ENCODE measurements around the gene DLL1.

The DLL1 gene

GRCh38 chr6:170255426-170256125 is 35.3 kb downstream of the DLL1 start:
- no peak overlapping the region for H3K4me3 ChIP-seq (ENCODE audit: extremely low read depth, insufficient read depth, low read length, poor library complexity, severe bottlenecking)
- H3K27ac ChIP-seq (ENCODE audit: low read depth, low read length, severe bottlenecking), result no peak overlapping the region
- no peaks in the 10 kb centered on the region for H3K9me3 ChIP-seq (ENCODE audit: control insufficient read depth, low read length)
- H3K4me1 ChIP-seq (ENCODE audit: control insufficient read depth, insufficient read depth, low read length, poor library complexity, severe bottlenecking), result no peaks in the 10 kb centered on the region
- H3K36me3 ChIP-seq (ENCODE audit: control insufficient read depth, insufficient read depth, low read length), result no peaks in the 10 kb centered on the region
- 89 to 93% methylated on average over 17 to 23 of the region's 32 CpGs for WGBS, 2 experiments (ENCODE audit: insufficient coverage in 2 of 2)

- WGBS, 2 experiments (ENCODE audit: insufficient coverage in 2 of 2), result 90 to 93% methylated on average over 11 to 13 of the region's 14 CpGs
- Histone ChIP-seq H3K9me3 (ENCODE audit: control insufficient read depth, low read length) (no peaks in the 10 kb centered on the region), H3K4me3 (ENCODE audit: extremely low read depth, insufficient read depth, low read length, poor library complexity, severe bottlenecking) (no peak overlapping the region), H3K4me1 (ENCODE audit: control insufficient read depth, insufficient read depth, low read length, poor library complexity, severe bottlenecking) (no peaks in the 10 kb centered on the region), H3K36me3 (ENCODE audit: control insufficient read depth, insufficient read depth, low read length) (no peaks in the 10 kb centered on the region), H3K27ac (ENCODE audit: low read depth, low read length, severe bottlenecking) (no peak overlapping the region)
Observed at GRCh38 chr6:170254315-170255213, 36.3 kb downstream of the DLL1 start.

GRCh38 chr6:170253910-170254269 is 37.0 kb downstream of the DLL1 start:
- 94 to 96% methylated on average over 7 to 8 of the region's 9 CpGs for WGBS, 2 experiments (ENCODE audit: insufficient coverage in 2 of 2)
- no peaks in the 10 kb centered on the region for H3K36me3 ChIP-seq (ENCODE audit: control insufficient read depth, insufficient read depth, low read length)
- no peaks in the 10 kb centered on the region for H3K9me3 ChIP-seq (ENCODE audit: control insufficient read depth, low read length)
- H3K4me3 ChIP-seq (ENCODE audit: extremely low read depth, insufficient read depth, low read length, poor library complexity, severe bottlenecking), result no peak overlapping the region
- H3K27ac ChIP-seq (ENCODE audit: low read depth, low read length, severe bottlenecking), result no peak overlapping the region
- H3K4me1 ChIP-seq (ENCODE audit: control insufficient read depth, insufficient read depth, low read length, poor library complexity, severe bottlenecking), result no peaks in the 10 kb centered on the region

- no peaks in the 10 kb centered on the region for H3K36me3 ChIP-seq (ENCODE audit: control insufficient read depth, insufficient read depth, low read length)
- WGBS, 2 experiments (ENCODE audit: insufficient coverage in 2 of 2), result 86 to 93% methylated on average over 28 of the region's 30 CpGs
- no peaks in the 10 kb centered on the region for H3K9me3 ChIP-seq (ENCODE audit: control insufficient read depth, low read length)
- no peak overlapping the region for H3K27ac ChIP-seq (ENCODE audit: low read depth, low read length, severe bottlenecking)
- H3K4me3 ChIP-seq (ENCODE audit: extremely low read depth, insufficient read depth, low read length, poor library complexity, severe bottlenecking), result no peak overlapping the region
- H3K4me1 ChIP-seq (ENCODE audit: control insufficient read depth, insufficient read depth, low read length, poor library complexity, severe bottlenecking), result no peaks in the 10 kb centered on the region
Observed at GRCh38 chr6:170253226-170253909, 37.5 kb downstream of the DLL1 start.

- Histone ChIP-seq H3K4me1 (ENCODE audit: control insufficient read depth, insufficient read depth, low read length, poor library complexity, severe bottlenecking) (no peaks in the 10 kb centered on the region), H3K36me3 (ENCODE audit: control insufficient read depth, insufficient read depth, low read length) (no peaks in the 10 kb centered on the region), H3K9me3 (ENCODE audit: control insufficient read depth, low read length) (no peaks in the 10 kb centered on the region), H3K4me3 (ENCODE audit: extremely low read depth, insufficient read depth, low read length, poor library complexity, severe bottlenecking) (no peak overlapping the region), H3K27ac (ENCODE audit: low read depth, low read length, severe bottlenecking) (no peak overlapping the region)
- 94% methylated on average over 36 to 40 of the region's 41 CpGs for whole genome bisulfite sequencing, 2 experiments (ENCODE audit: insufficient coverage in 2 of 2)
Observed at GRCh38 chr6:170251776-170252571, 38.9 kb downstream of the DLL1 start.

GRCh38 chr6:170250981-170251775 is 39.7 kb downstream of the DLL1 start:
- Histone ChIP-seq H3K9me3 (ENCODE audit: control insufficient read depth, low read length) (no peaks in the 10 kb centered on the region), H3K4me1 (ENCODE audit: control insufficient read depth, insufficient read depth, low read length, poor library complexity, severe bottlenecking) (no peaks in the 10 kb centered on the region), H3K27ac (ENCODE audit: low read depth, low read length, severe bottlenecking) (no peak overlapping the region), H3K4me3 (ENCODE audit: extremely low read depth, insufficient read depth, low read length, poor library complexity, severe bottlenecking) (no peak overlapping the region), H3K36me3 (ENCODE audit: control insufficient read depth, insufficient read depth, low read length) (no peaks in the 10 kb centered on the region)
- whole genome bisulfite sequencing, 2 experiments (ENCODE audit: insufficient coverage in 2 of 2), result 93 to 94% methylated on average over 20 to 21 of the region's 21 CpGs

- WGBS, 2 experiments (ENCODE audit: insufficient coverage in 2 of 2), result 85 to 93% methylated on average over 10 of the region's 11 CpGs
- Histone ChIP-seq H3K36me3 (ENCODE audit: control insufficient read depth, insufficient read depth, low read length) (no peaks in the 10 kb centered on the region), H3K27ac (ENCODE audit: low read depth, low read length, severe bottlenecking) (no peak overlapping the region), H3K4me3 (ENCODE audit: extremely low read depth, insufficient read depth, low read length, poor library complexity, severe bottlenecking) (no peak overlapping the region), H3K4me1 (ENCODE audit: control insufficient read depth, insufficient read depth, low read length, poor library complexity, severe bottlenecking) (no peaks in the 10 kb centered on the region), H3K9me3 (ENCODE audit: control insufficient read depth, low read length) (no peaks in the 10 kb centered on the region)
Observed at GRCh38 chr6:170250455-170250854, 40.4 kb downstream of the DLL1 start.

GRCh38 chr6:170249817-170250216 is 41.1 kb downstream of the DLL1 start:
- Histone ChIP-seq H3K9me3 (ENCODE audit: control insufficient read depth, low read length) (no peaks in the 10 kb centered on the region), H3K4me1 (ENCODE audit: control insufficient read depth, insufficient read depth, low read length, poor library complexity, severe bottlenecking) (no peaks in the 10 kb centered on the region), H3K36me3 (ENCODE audit: control insufficient read depth, insufficient read depth, low read length) (no peaks in the 10 kb centered on the region), H3K27ac (ENCODE audit: low read depth, low read length, severe bottlenecking) (no peak overlapping the region), H3K4me3 (ENCODE audit: extremely low read depth, insufficient read depth, low read length, poor library complexity, severe bottlenecking) (no peak overlapping the region)
- WGBS, 2 experiments (ENCODE audit: insufficient coverage in 2 of 2), result 95 to 98% methylated on average over 14 to 15 of the region's 15 CpGs

- H3K4me3 ChIP-seq (ENCODE audit: extremely low read depth, insufficient read depth, low read length, poor library complexity, severe bottlenecking), result no peak overlapping the region
- H3K4me1 ChIP-seq (ENCODE audit: control insufficient read depth, insufficient read depth, low read length, poor library complexity, severe bottlenecking), result no peaks in the 10 kb centered on the region
- 89 to 93% methylated on average over 20 to 21 of the region's 27 CpGs for WGBS, 2 experiments (ENCODE audit: insufficient coverage in 2 of 2)
- no peaks in the 10 kb centered on the region for H3K9me3 ChIP-seq (ENCODE audit: control insufficient read depth, low read length)
- H3K36me3 ChIP-seq (ENCODE audit: control insufficient read depth, insufficient read depth, low read length), result no peaks in the 10 kb centered on the region
- H3K27ac ChIP-seq (ENCODE audit: low read depth, low read length, severe bottlenecking), result no peak overlapping the region
Observed at GRCh38 chr6:170248861-170249600, 41.8 kb downstream of the DLL1 start.
